GM12865 (cell line): Measurements from ENCODE around the gene RPA1.
"Not testable (repeated sequence)": the region's sequence is repeated elsewhere in the genome, so short reads cannot be mapped to it uniquely, and the experiment has no call there.

ENCODE experiments used
- DNase-seq: peaks from one replicate; pipeline ENCODE4 v3.0.0; 2010; ENCODE audit warnings: low read depth
- H3K4me3 ChIP-seq: 2 replicates; pipeline ENCODE4 v1.5.1; 2011; ENCODE audit warnings: mild to moderate bottlenecking, low read depth, low read length, control low read depth
- TF ChIP-seq, protein P1 (sequence below): IDR thresholded peaks from 2 replicates; pipeline ENCODE4 v1.5.1; 2011; ENCODE audit warnings: low read length, control low read depth, low read depth, inconsistent platforms; ENCODE audit not compliant: insufficient read depth; ENCODE audit errors: missing control alignments

The RPA1 gene

DNA sequence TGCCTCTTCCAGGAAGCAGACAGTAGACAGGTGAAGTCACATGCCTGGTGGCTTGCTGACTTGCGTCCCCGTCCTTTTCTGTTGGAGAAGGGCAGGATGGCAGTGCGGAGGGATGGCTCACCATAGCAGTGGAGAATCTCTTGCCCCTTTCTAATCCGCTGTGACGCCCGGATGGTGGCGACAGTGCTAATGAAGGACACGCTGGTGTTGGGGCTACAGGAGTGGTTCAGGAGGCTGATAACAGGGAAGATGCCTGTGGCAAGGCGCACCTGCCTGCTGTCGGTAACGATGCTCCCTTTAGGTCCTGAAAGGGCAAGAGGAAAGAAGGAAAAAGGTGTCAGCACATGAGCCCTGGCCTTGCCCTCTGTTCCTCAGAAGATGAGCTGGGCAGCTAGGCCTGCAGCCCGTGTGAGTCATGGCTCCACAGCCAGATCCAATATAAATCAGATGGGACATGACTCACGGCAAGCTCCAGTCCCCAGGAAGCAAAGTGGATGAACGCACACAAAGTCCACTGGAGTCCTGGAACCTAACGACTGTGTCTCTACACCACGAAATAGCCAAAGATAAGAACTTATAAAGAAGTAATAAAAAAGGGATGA lies 42.4 kb upstream of the RPA1 start:
- TF ChIP-seq, protein P1, sequence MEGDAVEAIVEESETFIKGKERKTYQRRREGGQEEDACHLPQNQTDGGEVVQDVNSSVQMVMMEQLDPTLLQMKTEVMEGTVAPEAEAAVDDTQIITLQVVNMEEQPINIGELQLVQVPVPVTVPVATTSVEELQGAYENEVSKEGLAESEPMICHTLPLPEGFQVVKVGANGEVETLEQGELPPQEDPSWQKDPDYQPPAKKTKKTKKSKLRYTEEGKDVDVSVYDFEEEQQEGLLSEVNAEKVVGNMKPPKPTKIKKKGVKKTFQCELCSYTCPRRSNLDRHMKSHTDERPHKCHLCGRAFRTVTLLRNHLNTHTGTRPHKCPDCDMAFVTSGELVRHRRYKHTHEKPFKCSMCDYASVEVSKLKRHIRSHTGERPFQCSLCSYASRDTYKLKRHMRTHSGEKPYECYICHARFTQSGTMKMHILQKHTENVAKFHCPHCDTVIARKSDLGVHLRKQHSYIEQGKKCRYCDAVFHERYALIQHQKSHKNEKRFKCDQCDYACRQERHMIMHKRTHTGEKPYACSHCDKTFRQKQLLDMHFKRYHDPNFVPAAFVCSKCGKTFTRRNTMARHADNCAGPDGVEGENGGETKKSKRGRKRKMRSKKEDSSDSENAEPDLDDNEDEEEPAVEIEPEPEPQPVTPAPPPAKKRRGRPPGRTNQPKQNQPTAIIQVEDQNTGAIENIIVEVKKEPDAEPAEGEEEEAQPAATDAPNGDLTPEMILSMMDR: no peak

DNA sequence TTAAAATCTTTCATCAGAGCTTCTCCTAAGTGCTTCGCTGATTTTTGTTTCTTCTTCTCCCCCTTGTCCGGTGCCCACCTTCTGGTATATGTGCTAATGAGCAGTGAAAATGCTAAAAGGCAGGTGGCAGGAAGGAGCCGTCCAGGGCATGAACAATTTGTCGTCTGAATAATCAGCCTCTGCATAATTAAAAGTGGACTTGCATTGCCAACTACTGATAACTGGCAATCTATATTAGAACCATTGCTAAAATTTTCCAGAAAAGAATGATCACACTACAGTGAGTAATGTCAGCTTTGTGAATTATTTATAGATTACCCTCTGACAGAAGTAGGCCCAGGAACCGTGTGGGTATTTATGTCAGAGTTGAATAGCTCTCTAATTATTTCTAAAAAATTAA lies 39.9 kb upstream of the RPA1 start:
- no peak overlapping the region for H3K4me3 ChIP-seq
- TF ChIP-seq, protein P1: no peak
- DNase-seq: no peak

More for the DNA sequence above, 42.4 kb upstream of the RPA1 start:
- DNase-seq: no peak
- H3K4me3 ChIP-seq: no peak overlapping the region

DNA sequence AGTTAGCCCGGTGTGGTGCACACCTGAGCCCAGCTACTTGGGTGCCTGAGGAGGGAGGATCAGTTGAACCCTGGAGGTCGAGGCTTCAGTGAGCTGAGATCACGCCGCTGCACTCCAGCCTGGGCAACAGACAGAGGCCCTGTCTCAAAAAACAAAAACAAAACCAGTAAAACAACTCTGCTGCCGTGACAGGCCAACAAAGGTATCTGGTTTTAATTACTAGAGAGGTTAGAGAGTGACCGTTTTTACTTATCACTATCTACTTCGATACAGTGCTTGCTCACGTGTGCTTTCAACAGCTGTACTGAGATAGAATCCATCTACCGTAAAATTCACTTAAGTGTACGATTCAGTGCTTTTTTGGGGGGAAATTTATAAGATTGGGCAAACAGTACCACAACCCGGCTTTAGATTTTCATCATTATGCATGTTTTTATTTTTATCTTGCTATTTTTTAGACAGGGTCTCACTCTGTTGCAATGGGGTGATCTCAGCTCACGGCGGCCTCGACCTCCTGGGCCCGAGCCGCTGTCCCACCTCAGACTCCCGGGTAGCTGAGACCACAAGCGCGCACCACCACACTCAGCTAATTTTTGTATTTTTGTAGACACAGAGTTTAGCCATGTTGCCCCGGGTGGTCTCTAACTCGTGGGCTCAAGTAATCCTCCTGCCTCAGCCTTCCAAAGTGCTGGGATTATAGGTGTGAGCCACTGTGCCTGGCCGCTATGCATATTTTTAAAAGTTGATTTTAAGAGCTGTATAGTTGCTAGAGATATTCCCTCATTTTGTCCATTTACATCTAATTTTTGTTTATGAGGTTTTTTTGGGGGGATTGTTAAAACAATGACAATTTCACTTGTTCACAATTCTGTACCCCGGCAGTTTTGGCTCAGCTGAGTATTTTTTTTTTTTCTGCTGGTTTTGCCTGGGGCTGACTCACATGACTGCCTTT lies 37.0 kb upstream of the RPA1 start:
- TF ChIP-seq, protein P1: no peak
- DNase-seq: no peak
- no peak overlapping the region for H3K4me3 ChIP-seq

DNA sequence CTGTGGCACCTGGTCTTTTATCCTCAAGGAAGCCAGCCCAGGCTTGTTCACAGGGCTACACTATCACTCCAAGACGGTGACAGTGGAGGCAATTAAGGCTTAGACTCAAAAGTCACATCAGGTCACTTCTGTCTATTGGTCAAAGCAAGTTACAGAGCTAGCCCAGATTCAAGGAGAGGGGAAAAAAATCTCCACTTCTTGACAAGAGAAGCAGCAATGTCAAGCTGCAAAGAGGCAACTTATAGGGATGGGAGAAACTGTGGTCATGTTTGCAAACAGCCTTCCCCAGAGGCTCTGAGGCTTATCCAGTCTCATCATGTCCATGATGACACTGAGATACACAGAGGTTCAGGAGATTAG lies 36.4 kb upstream of the RPA1 start:
- TF ChIP-seq, protein P1: no peak
- no peak for DNase-seq
- H3K4me3 ChIP-seq: no peak overlapping the region

DNA sequence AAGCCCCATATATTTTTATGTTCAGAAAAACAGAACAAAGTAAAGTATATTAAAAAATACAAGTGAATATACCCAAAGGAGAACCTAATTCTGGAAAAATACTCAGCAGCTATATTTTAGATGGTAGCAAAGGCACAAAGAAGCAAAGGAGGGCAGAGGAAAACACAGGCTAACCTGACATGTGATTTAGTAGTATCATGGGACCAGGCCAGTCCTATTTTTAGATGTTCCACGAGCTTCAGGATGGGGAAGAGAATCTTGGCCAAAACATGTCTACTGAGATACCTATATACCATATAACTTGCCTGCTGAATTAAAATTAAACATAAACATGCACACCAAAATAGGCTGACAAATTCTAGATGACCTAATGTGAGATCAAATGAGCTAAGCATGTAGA lies 33.0 kb upstream of the RPA1 start:
- no peak for DNase-seq
- no peak overlapping the region for H3K4me3 ChIP-seq
- TF ChIP-seq, protein P1: no peak

DNA sequence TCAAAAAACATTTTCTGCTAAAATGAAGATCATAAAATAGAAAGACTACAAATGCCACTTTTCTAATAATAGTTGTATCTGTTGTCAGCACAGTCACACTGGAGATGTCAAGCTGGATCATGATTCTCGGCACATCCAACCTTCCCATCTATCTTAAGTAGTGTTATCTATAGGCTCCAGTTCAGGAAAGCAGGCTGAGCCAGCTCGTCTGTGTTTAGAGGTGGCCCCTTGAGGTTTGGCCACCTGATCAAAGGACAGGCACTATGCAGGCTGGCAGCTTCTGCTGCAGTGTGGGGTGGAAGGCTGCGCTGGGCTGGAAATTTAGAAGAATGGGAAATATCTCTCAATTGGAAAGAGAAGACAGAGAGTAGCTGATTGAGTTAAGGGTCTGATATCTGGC lies 32.5 kb upstream of the RPA1 start:
- TF ChIP-seq, protein P1: no peak
- no peak for DNase-seq
- no peak overlapping the region for H3K4me3 ChIP-seq

DNA sequence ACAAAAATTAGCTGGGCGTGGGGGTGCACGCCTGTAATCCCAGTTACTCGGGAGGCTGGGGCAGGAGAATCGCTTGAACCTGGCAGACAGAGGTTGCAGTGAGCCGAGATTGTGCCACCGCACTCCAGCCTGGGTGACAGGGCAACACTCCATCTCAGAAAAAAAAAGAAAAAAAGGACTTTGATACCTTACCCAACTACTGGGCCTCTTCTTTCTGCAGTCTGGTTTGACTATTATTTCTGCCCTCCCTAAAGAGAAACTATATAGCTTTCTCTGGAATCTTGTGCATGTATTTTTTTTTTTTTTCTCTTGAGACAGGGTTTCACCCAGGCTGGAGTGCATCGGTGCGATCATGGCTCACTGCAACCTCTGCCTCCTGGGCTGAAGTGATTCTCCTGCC lies 32.0 kb upstream of the RPA1 start:
- not testable (repeated sequence) for DNase-seq

More for the DNA sequence above, 32.0 kb upstream of the RPA1 start:
- not testable (repeated sequence) for H3K4me3 ChIP-seq
